HepG2 (cell line): ENCODE results near the gene TYROBP. TPM values are rescaled to one million over a fixed set of nuclear protein-coding genes. Genes with fewer than 3 reads are reported as not detected.
A peak's percentile ranks its signal among the peaks of the same experiment; 100 is the strongest.

ENCODE experiments used
- GABPB1 ChIP-seq: IDR thresholded peaks from 2 replicates; pipeline ENCODE4 v1.6.1; 2016; ENCODE audit warnings: mild to moderate bottlenecking, missing genetic modification reagents, moderate library complexity, missing compliant biosample characterization
- JUND ChIP-seq: sonication (generic); formaldehyde crosslinking; IDR thresholded peaks from 2 replicates; pipeline ENCODE4 v1.8.0; 2022; ENCODE audit warnings: mild to moderate bottlenecking, missing genetic modification reagents
- PAF1 ChIP-seq: IDR thresholded peaks from 2 replicates; pipeline ENCODE4 v1.6.1; 2016; ENCODE audit warnings: missing genetic modification reagents, missing compliant biosample characterization
- POLR2AphosphoS2 ChIP-seq: IDR thresholded peaks from 2 replicates; pipeline ENCODE4 v1.6.1; 2011; ENCODE audit warnings: low read depth, low read length, improper control_type of control experiment
- POLR2G ChIP-seq: fragments of 200-400 bp; formaldehyde crosslinking; IDR thresholded peaks from 2 replicates; pipeline ENCODE4 v1.6.1; 2018; ENCODE audit warnings: mild to moderate bottlenecking, low read depth, low read length, moderate library complexity
- RBFOX2 ChIP-seq: fragments of 200-400 bp; formaldehyde crosslinking; IDR thresholded peaks from 2 replicates; pipeline ENCODE4 v1.6.1; 2017; ENCODE audit warnings: low read depth, mild to moderate bottlenecking, low read length
- SMAD3 ChIP-seq: sonication (generic); formaldehyde crosslinking; IDR thresholded peaks from 2 replicates; pipeline ENCODE4 v1.4.0; 2020; ENCODE audit warnings: missing genetic modification reagents
- SNAI1 ChIP-seq: sonication (generic); formaldehyde crosslinking; IDR thresholded peaks from 2 replicates; pipeline ENCODE4 v1.5.0; 2020; ENCODE audit warnings: mild to moderate bottlenecking, missing genetic modification reagents, borderline replicate concordance
- ZBTB8A ChIP-seq: sonication (generic); formaldehyde crosslinking; IDR thresholded peaks from 2 replicates; pipeline ENCODE4 v1.4.0; 2020; ENCODE audit warnings: mild to moderate bottlenecking, low read depth, missing genetic modification reagents, borderline replicate concordance
- ZFP1 ChIP-seq: IDR thresholded peaks from 2 replicates; pipeline ENCODE4 v1.6.1; 2016
- ZFP82 ChIP-seq: sonication (generic); formaldehyde crosslinking; IDR thresholded peaks from 2 replicates; pipeline ENCODE4 v1.5.1; 2020; ENCODE audit warnings: mild to moderate bottlenecking, missing genetic modification reagents, borderline replicate concordance
- ZMYM2 ChIP-seq: sonication (generic); formaldehyde crosslinking; IDR thresholded peaks from 2 replicates; pipeline ENCODE4 v1.8.0; 2022; ENCODE audit warnings: mild to moderate bottlenecking, missing genetic modification reagents
- ZNF530 ChIP-seq: sonication (generic); formaldehyde crosslinking; IDR thresholded peaks from 2 replicates; pipeline ENCODE4 v1.5.0; 2020; ENCODE audit warnings: low read depth, mild to moderate bottlenecking, missing genetic modification reagents
- polyA plus RNA-seq, 8 experiments: library from polyadenylated mRNA; depleted of rRNA in 3 of 8; stranded (reverse) in 7 of 8; unstranded in 1 of 8; fragments of >200 nt; fragmentation: Illumina TruSeq in 4 of 8; extraction: Trizol in 4 of 8; gene quantifications; 2 replicates each; pipeline versions ENCODE4 v1.2.1 to v1.2.3, GENCODE V29; 2011 to 2016; ENCODE audit warnings: low read depth in 4 of 8, missing spikeins in 1 of 8, mixed read lengths in 1 of 8; ENCODE audit not compliant: insufficient read depth in 1 of 8
- total RNA-seq, 5 experiments: library from RNA; depleted of rRNA; stranded (reverse); fragments of >200 nt; fragmentation: Illumina TruSeq; extraction: Trizol; gene quantifications; 2 replicates each; pipeline ENCODE4 v1.2.3, GENCODE V29; 2016; ENCODE audit warnings: low read depth in 1 of 5
- TF ChIP-seq, protein P1 (sequence below): fragments of 450-650 bp; IDR thresholded peaks from 2 replicates; pipeline ENCODE4 v1.6.1; 2016
- TF ChIP-seq, protein P2 (sequence below): sonication (generic); formaldehyde crosslinking; IDR thresholded peaks from 2 replicates; pipeline ENCODE4 v1.5.0; 2020; ENCODE audit warnings: mild to moderate bottlenecking, missing genetic modification reagents
- TF ChIP-seq, protein P3 (sequence below): sonication (generic); formaldehyde crosslinking; IDR thresholded peaks from 2 replicates; pipeline ENCODE4 v1.8.1; 2023; ENCODE audit warnings: mild to moderate bottlenecking, inconsistent platforms, moderate library complexity, missing genetic modification reagents, borderline replicate concordance
- TF ChIP-seq, protein P4 (sequence below): sonication (generic); formaldehyde crosslinking; IDR thresholded peaks from 2 replicates; pipeline ENCODE4 v1.4.0; 2020; ENCODE audit warnings: missing genetic modification reagents

Gene TYROBP
- total and polyA plus RNA-seq, 2 of the 13 experiments (the other 11 are each of a cell fraction or from before 2014, with no cell fraction given), result not detected

DNA sequence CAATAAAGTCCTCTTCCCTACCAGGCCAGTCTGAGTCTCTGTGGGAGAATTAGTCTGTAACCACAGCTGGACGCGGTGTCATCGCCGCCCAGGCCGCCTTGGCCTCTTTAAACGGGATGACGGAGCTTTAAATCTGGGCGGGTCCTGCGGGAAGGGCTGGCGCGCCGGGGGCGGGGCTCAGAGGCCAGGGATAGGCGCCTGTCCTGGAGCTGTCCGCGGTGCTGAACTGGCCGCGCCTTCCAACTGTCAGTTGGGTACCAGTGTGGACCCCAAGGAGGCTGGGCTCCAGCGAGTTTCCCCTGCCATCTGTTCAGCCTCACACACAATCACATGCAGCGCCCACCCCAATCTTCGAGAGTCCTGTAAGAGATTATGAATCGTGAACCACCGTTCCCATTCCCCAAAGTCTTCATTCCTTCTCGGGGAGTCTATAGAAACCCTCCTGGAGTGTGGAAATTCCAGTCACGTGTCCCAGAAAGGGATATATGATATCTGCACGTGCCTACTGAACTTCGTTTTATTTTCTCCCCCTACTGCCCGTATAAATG, 28.3 kb downstream of the TYROBP start (continued):
- TF ChIP-seq ZNF530, result 0 out of 2 replicates have a peak, but pooled peaks have one; percentile 49
- peak; percentile 54; the same call in 1 of the 2 replicates for TF ChIP-seq ZFP1
- TF ChIP-seq, protein P1, sequence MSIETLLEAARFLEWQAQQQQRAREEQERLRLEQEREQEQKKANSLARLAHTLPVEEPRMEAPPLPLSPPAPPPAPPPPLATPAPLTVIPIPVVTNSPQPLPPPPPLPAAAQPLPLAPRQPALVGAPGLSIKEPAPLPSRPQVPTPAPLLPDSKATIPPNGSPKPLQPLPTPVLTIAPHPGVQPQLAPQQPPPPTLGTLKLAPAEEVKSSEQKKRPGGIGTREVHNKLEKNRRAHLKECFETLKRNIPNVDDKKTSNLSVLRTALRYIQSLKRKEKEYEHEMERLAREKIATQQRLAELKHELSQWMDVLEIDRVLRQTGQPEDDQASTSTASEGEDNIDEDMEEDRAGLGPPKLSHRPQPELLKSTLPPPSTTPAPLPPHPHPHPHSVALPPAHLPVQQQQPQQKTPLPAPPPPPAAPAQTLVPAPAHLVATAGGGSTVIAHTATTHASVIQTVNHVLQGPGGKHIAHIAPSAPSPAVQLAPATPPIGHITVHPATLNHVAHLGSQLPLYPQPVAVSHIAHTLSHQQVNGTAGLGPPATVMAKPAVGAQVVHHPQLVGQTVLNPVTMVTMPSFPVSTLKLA, result peak; percentile 92
- no peak for TF ChIP-seq RBFOX2
- TF ChIP-seq SMAD3 (CRISPR knock-in tag), result peak; percentile 98
- peak; percentile 72 for TF ChIP-seq GABPB1
- TF ChIP-seq ZBTB8A (CRISPR knock-in tag), result no peak
- peak; percentile 71; the same call in 1 of the 2 replicates for TF ChIP-seq SNAI1 (CRISPR knock-in tag)
- TF ChIP-seq, protein P2, sequence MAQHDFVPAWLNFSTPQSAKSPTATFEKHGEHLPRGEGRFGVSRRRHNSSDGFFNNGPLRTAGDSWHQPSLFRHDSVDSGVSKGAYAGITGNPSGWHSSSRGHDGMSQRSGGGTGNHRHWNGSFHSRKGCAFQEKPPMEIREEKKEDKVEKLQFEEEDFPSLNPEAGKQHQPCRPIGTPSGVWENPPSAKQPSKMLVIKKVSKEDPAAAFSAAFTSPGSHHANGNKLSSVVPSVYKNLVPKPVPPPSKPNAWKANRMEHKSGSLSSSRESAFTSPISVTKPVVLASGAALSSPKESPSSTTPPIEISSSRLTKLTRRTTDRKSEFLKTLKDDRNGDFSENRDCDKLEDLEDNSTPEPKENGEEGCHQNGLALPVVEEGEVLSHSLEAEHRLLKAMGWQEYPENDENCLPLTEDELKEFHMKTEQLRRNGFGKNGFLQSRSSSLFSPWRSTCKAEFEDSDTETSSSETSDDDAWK (CRISPR knock-in tag), result no peak
- TF ChIP-seq, protein P3, sequence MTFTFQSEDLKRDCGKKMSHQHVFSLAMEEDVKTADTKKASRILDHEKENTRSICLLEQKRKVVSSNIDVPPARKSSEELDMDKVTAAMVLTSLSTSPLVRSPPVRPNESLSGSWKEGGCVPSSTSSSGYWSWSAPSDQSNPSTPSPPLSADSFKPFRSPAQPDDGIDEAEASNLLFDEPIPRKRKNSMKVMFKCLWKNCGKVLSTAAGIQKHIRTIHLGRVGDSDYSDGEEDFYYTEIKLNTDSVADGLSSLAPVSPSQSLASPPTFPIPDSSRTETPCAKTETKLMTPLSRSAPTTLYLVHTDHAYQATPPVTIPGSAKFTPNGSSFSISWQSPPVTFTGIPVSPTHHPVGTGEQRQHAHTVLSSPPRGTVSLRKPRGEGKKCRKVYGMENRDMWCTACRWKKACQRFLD (CRISPR knock-in tag), result peak; percentile 79; the same call in 1 of the 2 replicates
- TF ChIP-seq ZMYM2 (CRISPR knock-in tag), result no peak
- TF ChIP-seq POLR2G, result no peak
- no peak; the same call in 1 of the 2 replicates for TF ChIP-seq ZFP82 (CRISPR knock-in tag)
- TF ChIP-seq PAF1 (CRISPR knock-in tag), result no peak
- no peak for TF ChIP-seq POLR2AphosphoS2
- no peak for TF ChIP-seq JUND (CRISPR knock-in tag)
- TF ChIP-seq, protein P4, sequence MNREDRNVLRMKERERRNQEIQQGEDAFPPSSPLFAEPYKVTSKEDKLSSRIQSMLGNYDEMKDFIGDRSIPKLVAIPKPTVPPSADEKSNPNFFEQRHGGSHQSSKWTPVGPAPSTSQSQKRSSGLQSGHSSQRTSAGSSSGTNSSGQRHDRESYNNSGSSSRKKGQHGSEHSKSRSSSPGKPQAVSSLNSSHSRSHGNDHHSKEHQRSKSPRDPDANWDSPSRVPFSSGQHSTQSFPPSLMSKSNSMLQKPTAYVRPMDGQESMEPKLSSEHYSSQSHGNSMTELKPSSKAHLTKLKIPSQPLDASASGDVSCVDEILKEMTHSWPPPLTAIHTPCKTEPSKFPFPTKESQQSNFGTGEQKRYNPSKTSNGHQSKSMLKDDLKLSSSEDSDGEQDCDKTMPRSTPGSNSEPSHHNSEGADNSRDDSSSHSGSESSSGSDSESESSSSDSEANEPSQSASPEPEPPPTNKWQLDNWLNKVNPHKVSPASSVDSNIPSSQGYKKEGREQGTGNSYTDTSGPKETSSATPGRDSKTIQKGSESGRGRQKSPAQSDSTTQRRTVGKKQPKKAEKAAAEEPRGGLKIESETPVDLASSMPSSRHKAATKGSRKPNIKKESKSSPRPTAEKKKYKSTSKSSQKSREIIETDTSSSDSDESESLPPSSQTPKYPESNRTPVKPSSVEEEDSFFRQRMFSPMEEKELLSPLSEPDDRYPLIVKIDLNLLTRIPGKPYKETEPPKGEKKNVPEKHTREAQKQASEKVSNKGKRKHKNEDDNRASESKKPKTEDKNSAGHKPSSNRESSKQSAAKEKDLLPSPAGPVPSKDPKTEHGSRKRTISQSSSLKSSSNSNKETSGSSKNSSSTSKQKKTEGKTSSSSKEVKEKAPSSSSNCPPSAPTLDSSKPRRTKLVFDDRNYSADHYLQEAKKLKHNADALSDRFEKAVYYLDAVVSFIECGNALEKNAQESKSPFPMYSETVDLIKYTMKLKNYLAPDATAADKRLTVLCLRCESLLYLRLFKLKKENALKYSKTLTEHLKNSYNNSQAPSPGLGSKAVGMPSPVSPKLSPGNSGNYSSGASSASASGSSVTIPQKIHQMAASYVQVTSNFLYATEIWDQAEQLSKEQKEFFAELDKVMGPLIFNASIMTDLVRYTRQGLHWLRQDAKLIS (CRISPR knock-in tag), result no peak
